Loucy (cell line): Measurements from ENCODE around the gene FAM13C.

Experiments used
- H2AFZ ChIP-seq: fragments of 200-600 bp; sonication (generic); 2 replicates; pipeline ENCODE4 v1.6.0; 2016; ENCODE audit warnings: antibody characterized with exemption, mild to moderate bottlenecking, low read length, moderate library complexity
- H3F3A ChIP-seq: fragments of 200-600 bp; 2 replicates; pipeline ENCODE4 v1.6.0; 2016; ENCODE audit warnings: antibody characterized with exemption, low read depth, mild to moderate bottlenecking
- H3K27me3 ChIP-seq: fragments of 200-600 bp; sonication (generic); 2 replicates; pipeline ENCODE4 v1.6.1; 2014; ENCODE audit warnings: low read length, mild to moderate bottlenecking; ENCODE audit not compliant: insufficient read depth, poor library complexity, severe bottlenecking
- H3K36me3 ChIP-seq: fragments of 200-600 bp; sonication (generic); 2 replicates; pipeline ENCODE4 v1.6.1; 2016; ENCODE audit warnings: low read length; ENCODE audit not compliant: insufficient read depth
- H3K4me1 ChIP-seq: fragments of 200-600 bp; sonication (generic); 2 replicates; pipeline ENCODE4 v1.5.1; 2014; ENCODE audit warnings: low read length, mild to moderate bottlenecking; ENCODE audit not compliant: insufficient read depth, poor library complexity, severe bottlenecking
- H3K4me2 ChIP-seq: fragments of 200-600 bp; sonication (generic); 2 replicates; pipeline ENCODE4 v1.6.0; 2014; ENCODE audit warnings: antibody characterized with exemption, low read length, low read depth, mild to moderate bottlenecking; ENCODE audit not compliant: poor library complexity, severe bottlenecking
- H3K4me3 ChIP-seq: fragments of 200-600 bp; sonication (generic); 2 replicates; pipeline ENCODE4 v1.5.1; 2014; ENCODE audit warnings: low read length, mild to moderate bottlenecking, mixed read lengths; ENCODE audit not compliant: poor library complexity, severe bottlenecking
- H3K79me2 ChIP-seq: fragments of 200-600 bp; sonication (generic); 2 replicates; pipeline ENCODE4 v1.6.1; 2014; ENCODE audit warnings: low read length; ENCODE audit not compliant: insufficient read depth
- H3K9ac ChIP-seq: fragments of 200-600 bp; sonication (generic); 2 replicates; pipeline ENCODE4 v1.6.0; 2014; ENCODE audit warnings: mild to moderate bottlenecking, low read depth, low read length, moderate library complexity; ENCODE audit not compliant: poor library complexity, severe bottlenecking
- H3K9me2 ChIP-seq: fragments of 200-600 bp; sonication (generic); replicated peaks from 2 replicates; pipeline ENCODE4 v1.6.1; 2016; ENCODE audit warnings: low read depth, low read length, mixed read lengths
- H3K9me3 ChIP-seq: fragments of 200-600 bp; sonication (generic); 2 replicates; pipeline ENCODE4 v1.6.1; 2014; ENCODE audit warnings: mild to moderate bottlenecking, antibody characterized with exemption, low read length, low read depth; ENCODE audit not compliant: insufficient read depth
- H4K20me1 ChIP-seq: fragments of 200-600 bp; sonication (generic); 2 replicates; pipeline ENCODE4 v1.6.0; 2014; ENCODE audit warnings: antibody characterized with exemption, low read length, mild to moderate bottlenecking; ENCODE audit not compliant: insufficient read depth, poor library complexity, severe bottlenecking
- EZH2phosphoT487 ChIP-seq: fragments of 200-600 bp; IDR thresholded peaks from 2 replicates; pipeline ENCODE4 v1.6.1; 2018; ENCODE audit warnings: antibody characterized with exemption, mild to moderate bottlenecking, moderate library complexity, borderline replicate concordance
- TF ChIP-seq, protein P1 (sequence below): fragments of 200-600 bp; sonication (generic); conservative IDR thresholded peaks from 2 replicates; pipeline ENCODE4 v1.5.1; 2014; ENCODE audit warnings: mild to moderate bottlenecking, antibody characterized with exemption, low read length

FAM13C gene

DNA sequence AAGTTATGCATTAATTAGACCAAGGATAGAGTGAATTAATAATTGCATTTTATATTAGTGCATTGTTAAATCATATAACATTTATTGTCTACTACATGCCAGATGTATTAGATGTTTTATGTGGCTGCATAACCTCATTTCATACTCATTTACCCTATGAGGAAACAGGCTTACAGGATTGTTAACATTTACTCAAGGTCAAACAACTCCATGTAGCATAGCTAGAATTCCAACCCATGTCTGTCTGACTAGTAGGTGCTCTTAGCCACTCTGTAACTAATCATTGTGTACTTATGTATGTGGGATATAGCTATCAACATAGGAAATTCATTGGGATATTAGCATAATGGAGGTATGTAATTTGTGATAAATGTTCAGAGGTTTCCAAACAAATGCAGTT lies 139.6 kb downstream of the FAM13C start:
- Histone ChIP-seq H2AFZ (no peak overlapping the region), H3K27me3 (no peaks in the 10 kb centered on the region), H4K20me1 (no peaks in the 10 kb centered on the region), H3K9me3 (no peaks in the 10 kb centered on the region), H3K79me2 (no peaks in the 10 kb centered on the region), H3K4me2 (no peak overlapping the region), H3K4me3 (no peak overlapping the region), H3F3A (no peaks in the 10 kb centered on the region), H3K9ac (no peak overlapping the region), H3K9me2 (no peaks in the 10 kb centered on the region), H3K36me3 (no peaks in the 10 kb centered on the region), H3K4me1 (no peaks in the 10 kb centered on the region)
- no peak for TF ChIP-seq EZH2phosphoT487
- TF ChIP-seq, protein P1, sequence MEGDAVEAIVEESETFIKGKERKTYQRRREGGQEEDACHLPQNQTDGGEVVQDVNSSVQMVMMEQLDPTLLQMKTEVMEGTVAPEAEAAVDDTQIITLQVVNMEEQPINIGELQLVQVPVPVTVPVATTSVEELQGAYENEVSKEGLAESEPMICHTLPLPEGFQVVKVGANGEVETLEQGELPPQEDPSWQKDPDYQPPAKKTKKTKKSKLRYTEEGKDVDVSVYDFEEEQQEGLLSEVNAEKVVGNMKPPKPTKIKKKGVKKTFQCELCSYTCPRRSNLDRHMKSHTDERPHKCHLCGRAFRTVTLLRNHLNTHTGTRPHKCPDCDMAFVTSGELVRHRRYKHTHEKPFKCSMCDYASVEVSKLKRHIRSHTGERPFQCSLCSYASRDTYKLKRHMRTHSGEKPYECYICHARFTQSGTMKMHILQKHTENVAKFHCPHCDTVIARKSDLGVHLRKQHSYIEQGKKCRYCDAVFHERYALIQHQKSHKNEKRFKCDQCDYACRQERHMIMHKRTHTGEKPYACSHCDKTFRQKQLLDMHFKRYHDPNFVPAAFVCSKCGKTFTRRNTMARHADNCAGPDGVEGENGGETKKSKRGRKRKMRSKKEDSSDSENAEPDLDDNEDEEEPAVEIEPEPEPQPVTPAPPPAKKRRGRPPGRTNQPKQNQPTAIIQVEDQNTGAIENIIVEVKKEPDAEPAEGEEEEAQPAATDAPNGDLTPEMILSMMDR = no peak

DNA sequence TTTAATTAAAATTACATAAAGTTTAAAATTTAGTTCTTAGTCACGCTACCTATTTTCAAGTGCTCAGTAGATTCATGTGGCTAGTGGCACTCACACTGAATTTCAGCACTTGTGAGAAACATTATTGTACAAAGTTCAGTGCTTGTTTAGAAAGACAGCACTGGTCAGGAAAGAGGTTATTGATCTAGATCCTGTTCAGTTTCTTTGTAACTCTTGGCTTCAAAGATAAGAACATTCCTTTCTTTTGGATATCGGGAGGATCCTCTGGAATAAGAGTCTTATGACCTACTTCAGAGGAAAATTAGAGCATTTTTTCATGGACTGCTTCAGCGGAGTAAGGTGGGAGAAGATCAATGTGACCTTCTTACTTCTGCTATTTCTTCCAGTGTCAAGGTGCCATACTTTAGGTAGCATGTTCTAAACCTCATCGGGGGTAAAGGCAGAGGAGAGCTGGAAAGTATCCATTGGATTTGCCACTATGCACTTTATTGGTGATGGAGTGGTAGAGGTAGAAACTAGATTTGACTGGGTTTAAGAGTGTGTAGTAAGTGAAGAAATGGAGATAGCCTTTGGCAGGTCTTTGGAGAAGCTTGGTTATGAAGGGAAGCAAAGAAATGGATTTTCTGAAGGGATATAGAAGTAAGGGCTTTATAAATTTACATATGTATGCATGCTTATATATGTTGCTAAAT lies 146.0 kb downstream of the FAM13C start:
- TF ChIP-seq, protein P1 = no peak
- TF ChIP-seq EZH2phosphoT487 = no peak
- Histone ChIP-seq H3F3A (no peaks in the 10 kb centered on the region), H3K9me2 (no peaks in the 10 kb centered on the region), H3K79me2 (no peaks in the 10 kb centered on the region), H4K20me1 (no peaks in the 10 kb centered on the region), H3K9me3 (no peaks in the 10 kb centered on the region), H2AFZ (no peak overlapping the region), H3K27me3 (no peaks in the 10 kb centered on the region), H3K4me1 (no peaks in the 10 kb centered on the region), H3K4me2 (no peak overlapping the region), H3K4me3 (no peak overlapping the region), H3K36me3 (no peaks in the 10 kb centered on the region), H3K9ac (no peak overlapping the region)

DNA sequence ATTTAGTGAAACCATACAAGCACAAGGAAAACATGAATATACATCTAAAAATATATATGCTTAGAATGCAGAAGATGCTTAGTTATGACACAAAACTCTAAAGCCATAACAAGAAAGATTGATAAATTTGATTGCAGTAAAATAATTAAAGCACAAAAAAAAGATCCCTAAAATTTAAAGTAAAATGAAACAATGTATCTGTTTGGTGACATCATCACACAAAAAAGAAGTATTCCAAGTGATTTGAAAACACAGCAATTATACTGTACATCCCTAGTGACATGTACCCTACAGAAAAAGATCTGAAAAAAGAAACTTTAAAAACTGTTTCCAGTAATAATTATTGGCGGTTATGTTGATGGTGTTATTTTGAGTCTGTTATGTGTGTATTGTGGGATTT lies 148.2 kb downstream of the FAM13C start:
- Histone ChIP-seq H3K9me2 (no peaks in the 10 kb centered on the region), H3K4me2 (no peak overlapping the region), H3K79me2 (no peaks in the 10 kb centered on the region), H4K20me1 (no peaks in the 10 kb centered on the region), H3K9ac (no peak overlapping the region), H3K36me3 (no peaks in the 10 kb centered on the region), H3K9me3 (no peaks in the 10 kb centered on the region), H3K27me3 (no peaks in the 10 kb centered on the region), H2AFZ (no peak overlapping the region), H3K4me1 (no peaks in the 10 kb centered on the region), H3K4me3 (no peak overlapping the region), H3F3A (no peaks in the 10 kb centered on the region)
- TF ChIP-seq EZH2phosphoT487 = no peak
- TF ChIP-seq, protein P1 = no peak
